ENCODE results near the gene OR51G2.

The OR51G2 gene

DNA sequence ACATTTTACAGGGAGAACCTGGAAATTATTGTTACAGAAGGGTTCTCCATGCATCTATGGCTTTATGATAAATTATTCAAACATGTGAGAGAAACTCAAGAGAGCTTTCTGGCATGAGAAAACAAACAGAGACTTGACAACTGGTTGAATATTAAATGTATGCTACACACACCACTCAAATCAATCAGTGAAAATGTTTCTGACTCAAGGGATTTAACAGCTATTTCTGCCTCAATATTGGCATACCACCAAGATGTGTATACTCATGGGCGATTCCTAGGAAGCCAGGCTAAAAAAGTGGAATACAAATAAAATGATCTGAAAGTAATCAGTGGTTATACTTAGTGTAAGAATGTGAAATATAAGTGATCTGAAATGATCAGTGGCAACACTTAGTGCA lies 53.3 kb downstream of the OR51G2 start:
- TF ChIP-seq YY1 (IDR thresholded peaks at IDR 0.05; ENCODE audit: low read depth), result no peak
- no peak for TF ChIP-seq NFIC (IDR thresholded peaks at IDR 0.05)
- TF ChIP-seq, protein P1, sequence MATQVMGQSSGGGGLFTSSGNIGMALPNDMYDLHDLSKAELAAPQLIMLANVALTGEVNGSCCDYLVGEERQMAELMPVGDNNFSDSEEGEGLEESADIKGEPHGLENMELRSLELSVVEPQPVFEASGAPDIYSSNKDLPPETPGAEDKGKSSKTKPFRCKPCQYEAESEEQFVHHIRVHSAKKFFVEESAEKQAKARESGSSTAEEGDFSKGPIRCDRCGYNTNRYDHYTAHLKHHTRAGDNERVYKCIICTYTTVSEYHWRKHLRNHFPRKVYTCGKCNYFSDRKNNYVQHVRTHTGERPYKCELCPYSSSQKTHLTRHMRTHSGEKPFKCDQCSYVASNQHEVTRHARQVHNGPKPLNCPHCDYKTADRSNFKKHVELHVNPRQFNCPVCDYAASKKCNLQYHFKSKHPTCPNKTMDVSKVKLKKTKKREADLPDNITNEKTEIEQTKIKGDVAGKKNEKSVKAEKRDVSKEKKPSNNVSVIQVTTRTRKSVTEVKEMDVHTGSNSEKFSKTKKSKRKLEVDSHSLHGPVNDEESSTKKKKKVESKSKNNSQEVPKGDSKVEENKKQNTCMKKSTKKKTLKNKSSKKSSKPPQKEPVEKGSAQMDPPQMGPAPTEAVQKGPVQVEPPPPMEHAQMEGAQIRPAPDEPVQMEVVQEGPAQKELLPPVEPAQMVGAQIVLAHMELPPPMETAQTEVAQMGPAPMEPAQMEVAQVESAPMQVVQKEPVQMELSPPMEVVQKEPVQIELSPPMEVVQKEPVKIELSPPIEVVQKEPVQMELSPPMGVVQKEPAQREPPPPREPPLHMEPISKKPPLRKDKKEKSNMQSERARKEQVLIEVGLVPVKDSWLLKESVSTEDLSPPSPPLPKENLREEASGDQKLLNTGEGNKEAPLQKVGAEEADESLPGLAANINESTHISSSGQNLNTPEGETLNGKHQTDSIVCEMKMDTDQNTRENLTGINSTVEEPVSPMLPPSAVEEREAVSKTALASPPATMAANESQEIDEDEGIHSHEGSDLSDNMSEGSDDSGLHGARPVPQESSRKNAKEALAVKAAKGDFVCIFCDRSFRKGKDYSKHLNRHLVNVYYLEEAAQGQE (IDR thresholded peaks at IDR 0.05; ENCODE audit: low read depth), result no peak
- TF ChIP-seq RAD21 (IDR thresholded peaks at IDR 0.05; ENCODE audit: low read depth), result no peak
- TF ChIP-seq EP300 (IDR thresholded peaks at IDR 0.05; ENCODE audit: borderline replicate concordance), result no peak
- no peak for TF ChIP-seq FOXM1 (IDR thresholded peaks at IDR 0.05; ENCODE audit: borderline replicate concordance, low read depth)
- TF ChIP-seq TCF12 (IDR thresholded peaks at IDR 0.05; ENCODE audit: low read depth), result no peak
- TF ChIP-seq, protein P2, sequence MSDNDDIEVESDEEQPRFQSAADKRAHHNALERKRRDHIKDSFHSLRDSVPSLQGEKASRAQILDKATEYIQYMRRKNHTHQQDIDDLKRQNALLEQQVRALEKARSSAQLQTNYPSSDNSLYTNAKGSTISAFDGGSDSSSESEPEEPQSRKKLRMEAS (IDR thresholded peaks at IDR 0.05), result no peak
- TF ChIP-seq TAF1 (IDR thresholded peaks at IDR 0.05; ENCODE audit: low read depth), result no peak
- no peak for TF ChIP-seq CREB1 (IDR thresholded peaks at IDR 0.05; ENCODE audit: low read depth)
- no peak for TF ChIP-seq USF1 (IDR thresholded peaks at IDR 0.05)
- no peak for TF ChIP-seq CEBPB (IDR thresholded peaks at IDR 0.05)

GRCh38 chr11:4863876-4864275 lies 55.3 kb downstream of the OR51G2 start:
- TF ChIP-seq, protein P1 (IDR thresholded peaks at IDR 0.05; ENCODE audit: low read depth), result no peak
- TF ChIP-seq TEAD4 (IDR thresholded peaks at IDR 0.05), result no peak

Data from Ishikawa (cell line).